Natural killer cell treated with Interleukin-12 subunit alpha and Interleukin-12 subunit beta and Interleukin-15 and Interleukin-18, amount 100 ng/mL, for 72 hours (primary cell): Measurements from ENCODE around the gene DDC. TPM values are rescaled to one million over a fixed set of nuclear protein-coding genes. Genes with fewer than 3 reads are reported as not detected.
"Not testable (repeated sequence)": the region's sequence is repeated elsewhere in the genome, so short reads cannot be mapped to it uniquely, and the experiment has no call there.

Source experiments
- ATAC-seq, 2 donors: fragments of 150-1000 bp; cut with Tn5 transposase in 1 of 2; sonication (Bioruptor Pico), chemical (Tn5 transposase) in 1 of 2; 2 replicates each; pipeline ENCODE4 v1.10.0; 2021
- DNase-seq: peaks from one replicate; pipeline ENCODE4 v3.0.0; 2022; ENCODE audit warnings: low spot score
- H3K27ac Mint-ChIP-seq, 2 donors: 1 replicate in 1 of 2; 2 replicates in 1 of 2; pipeline ENCODE4 v1.8.0; 2022; ENCODE audit warnings: mixed read lengths in 2 of 2, mild to moderate bottlenecking in 1 of 2, moderate library complexity in 1 of 2
- H3K27me3 Mint-ChIP-seq, 2 donors: 1 replicate in 1 of 2; 2 replicates in 1 of 2; pipeline ENCODE4 v1.8.0; 2022; ENCODE audit warnings: mixed read lengths in 2 of 2
- H3K36me3 Mint-ChIP-seq: one replicate; pipeline ENCODE4 v1.8.0; 2022; ENCODE audit warnings: mixed read lengths
- H3K4me1 Mint-ChIP-seq, 2 donors: 1 replicate in 1 of 2; 2 replicates in 1 of 2; pipeline ENCODE4 v1.8.0; 2022; ENCODE audit warnings: low read depth in 2 of 2, mixed read lengths in 2 of 2, mild to moderate bottlenecking in 1 of 2
- H3K4me3 Mint-ChIP-seq: one replicate; pipeline ENCODE4 v1.8.0; 2022; ENCODE audit warnings: mixed read lengths
- H3K9me3 Mint-ChIP-seq: 2 replicates; pipeline ENCODE4 v1.8.0; 2022; ENCODE audit warnings: mixed read lengths
- total RNA-seq, 2 donors: library from RNA; stranded (reverse); gene quantifications; one replicate each; pipeline ENCODE4 v1.2.3, GENCODE V29; 2022

Gene DDC
- total RNA-seq, 2 donors from 2014 or later, result not detected

DNA sequence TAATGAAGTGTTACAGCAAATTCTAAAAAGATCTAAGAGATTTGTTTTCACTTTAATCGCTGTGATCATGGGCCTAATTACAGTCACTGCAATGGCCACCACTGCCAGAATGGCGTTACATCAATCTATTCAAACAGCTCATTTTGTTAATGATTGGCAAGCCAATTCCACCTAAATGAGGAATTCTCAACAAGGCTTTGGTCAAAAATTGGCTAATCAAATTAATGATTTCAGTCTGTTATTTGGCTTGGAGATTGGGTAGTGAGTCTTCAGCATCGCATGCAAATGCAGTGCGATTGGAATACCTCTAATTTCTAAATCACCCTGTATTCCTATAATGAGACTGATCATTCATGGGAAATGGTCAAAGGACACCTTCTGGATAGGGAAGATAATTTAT is 17.1 kb upstream of the DDC start:
- not testable (repeated sequence) for H3K4me1 Mint-ChIP-seq, ATAC-seq, H3K9me3 Mint-ChIP-seq, DNase-seq, H3K4me3 Mint-ChIP-seq, H3K27ac Mint-ChIP-seq
- peaks cover 12% of the 10 kb centered on the region for H3K36me3 Mint-ChIP-seq
- H3K27me3 Mint-ChIP-seq, result peaks cover 9 to 17% of the 10 kb centered on the region in 2 donors

DNA sequence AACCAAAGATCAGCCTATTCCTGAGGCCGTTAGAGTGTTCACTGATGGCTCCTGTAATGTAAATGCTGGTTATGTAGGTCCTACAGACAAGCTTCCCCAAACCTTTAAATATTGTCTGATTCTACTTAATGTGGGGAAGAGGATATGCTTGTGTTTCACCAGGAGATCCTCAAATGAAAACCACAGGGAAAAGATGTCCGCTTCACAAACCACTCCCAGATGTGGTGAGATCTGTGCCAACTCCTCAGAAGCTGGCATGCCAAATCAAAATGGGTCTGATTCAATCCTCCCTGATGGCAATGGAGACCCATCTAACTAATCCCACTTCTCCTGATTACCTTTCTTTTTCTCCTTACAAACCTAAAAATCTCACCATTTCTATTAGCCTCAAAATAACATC is 15.5 kb upstream of the DDC start:
- DNase-seq, ATAC-seq, H3K4me1 Mint-ChIP-seq, H3K9me3 Mint-ChIP-seq, H3K4me3 Mint-ChIP-seq, H3K27ac Mint-ChIP-seq: not testable (repeated sequence)
- Mint-ChIP-seq H3K27me3 (peaks cover 11 to 18% of the 10 kb centered on the region in 2 donors), H3K36me3 (peaks cover 12% of the 10 kb centered on the region)

DNA sequence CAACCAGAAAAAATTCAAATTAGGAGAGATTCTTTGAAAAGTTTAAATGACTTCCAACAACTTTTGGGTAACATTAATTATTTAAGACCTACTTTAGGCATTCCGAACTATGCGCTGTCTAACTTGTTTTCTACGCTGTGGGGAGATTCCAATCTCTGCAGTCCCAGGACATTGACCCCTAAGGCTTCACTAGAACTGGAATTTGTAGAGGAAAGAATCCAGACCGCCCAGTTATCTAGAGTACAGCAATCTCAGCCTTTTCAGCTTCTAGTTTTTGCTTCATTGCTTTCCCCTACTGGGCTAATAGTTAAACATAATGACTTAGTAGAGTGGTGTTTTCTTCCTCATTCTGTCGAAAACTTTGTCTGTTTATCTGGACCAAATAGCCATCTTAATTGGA is 14.9 kb upstream of the DDC start:
- Mint-ChIP-seq H3K36me3 (peaks cover 12% of the 10 kb centered on the region), H3K9me3 (no peaks in the 10 kb centered on the region)
- no peak for ATAC-seq

GRCh38 chr7:50578105-50578504 is 12.9 kb upstream of the DDC start:
- not testable (repeated sequence) for H3K4me1 Mint-ChIP-seq, DNase-seq, H3K9me3 Mint-ChIP-seq, H3K36me3 Mint-ChIP-seq, ATAC-seq, H3K4me3 Mint-ChIP-seq, H3K27ac Mint-ChIP-seq
- H3K27me3 Mint-ChIP-seq, result peaks cover 18 to 42% of the 10 kb centered on the region in 2 donors

More for the DNA sequence above, 14.9 kb upstream of the DDC start:
- Mint-ChIP-seq H3K4me3 (no peak overlapping the region), H3K27ac (no peak overlapping the region), H3K27me3 (peaks cover 16 to 24% of the 10 kb centered on the region in 2 donors), H3K4me1 (no peaks in the 10 kb centered on the region)
- DNase-seq, result no peak

DNA sequence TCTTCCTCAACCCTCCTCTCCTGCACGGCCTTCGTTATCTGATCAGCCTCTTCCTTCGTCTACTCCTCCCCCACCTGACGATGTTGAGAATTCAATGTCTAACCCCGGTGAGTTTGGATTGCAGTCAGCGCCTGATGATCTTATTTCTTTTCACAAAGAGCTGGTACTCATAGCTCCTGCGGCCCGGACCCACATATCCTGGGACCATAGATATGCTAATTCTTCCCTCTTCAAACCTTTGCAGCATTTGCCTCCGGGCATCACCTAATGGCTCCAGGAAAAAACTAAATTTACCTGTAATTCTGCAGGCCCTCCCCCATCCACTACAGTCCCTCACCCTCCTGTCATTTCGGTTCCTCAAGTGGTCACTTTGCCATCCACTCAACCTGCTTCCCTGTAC is 12.4 kb upstream of the DDC start:
- H3K27me3 Mint-ChIP-seq, result peaks cover 18 to 42% of the 10 kb centered on the region in 2 donors
- no peak overlapping the region for H3K27ac Mint-ChIP-seq
- H3K4me3 Mint-ChIP-seq, result no peak overlapping the region
- no peak for ATAC-seq
- no peaks in the 10 kb centered on the region for H3K4me1 Mint-ChIP-seq
- H3K36me3 Mint-ChIP-seq, result peaks cover 3% of the 10 kb centered on the region
- H3K9me3 Mint-ChIP-seq, result no peaks in the 10 kb centered on the region
- no peak for DNase-seq

- not testable (repeated sequence) for H3K27ac Mint-ChIP-seq, H3K9me3 Mint-ChIP-seq, DNase-seq, H3K36me3 Mint-ChIP-seq, ATAC-seq, H3K4me1 Mint-ChIP-seq, H3K4me3 Mint-ChIP-seq
- peaks cover 18 to 42% of the 10 kb centered on the region in 2 donors for H3K27me3 Mint-ChIP-seq
Measured at GRCh38 chr7:50576388-50576787, 11.2 kb upstream of the DDC start.

- peaks cover 5 to 23% of the 10 kb centered on the region in 2 donors for H3K27me3 Mint-ChIP-seq
- no peak overlapping the region for H3K4me3 Mint-ChIP-seq
- H3K36me3 Mint-ChIP-seq, result no peaks in the 10 kb centered on the region
- no peaks in the 10 kb centered on the region for H3K9me3 Mint-ChIP-seq
- DNase-seq (no peak), ATAC-seq (peak in 1 of 2 donors; percentile 36)
- no peak overlapping the region for H3K27ac Mint-ChIP-seq
- no peaks in the 10 kb centered on the region for H3K4me1 Mint-ChIP-seq
Measured at GRCh38 chr7:50567715-50568261, 2.6 kb upstream of the DDC start.

DNA sequence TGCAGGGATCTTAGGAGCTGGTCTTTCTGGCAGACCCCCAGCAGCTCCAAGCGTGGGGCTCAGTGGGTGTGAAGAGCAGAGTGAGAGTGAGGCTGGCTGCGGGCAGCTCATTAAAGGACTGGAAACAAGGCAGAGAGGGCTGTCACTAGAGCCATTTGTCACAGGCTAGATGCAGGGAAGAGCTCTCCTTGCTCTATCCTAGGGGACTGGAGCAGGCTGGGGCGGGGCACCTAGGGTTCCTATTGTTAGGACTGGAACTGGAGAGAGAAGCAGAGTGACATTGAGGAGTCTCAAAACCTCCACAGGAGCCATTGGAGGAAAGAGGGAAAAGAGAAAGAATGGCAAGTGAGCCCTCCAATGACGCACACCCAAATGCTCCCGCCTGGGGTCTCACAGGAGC is 772 bp upstream of the DDC start:
- peak in 1 of 2 donors; percentile 46 for ATAC-seq
- H3K4me1 Mint-ChIP-seq, result no peaks in the 10 kb centered on the region
- no peaks in the 10 kb centered on the region for H3K9me3 Mint-ChIP-seq

GRCh38 chr7:50565559-50565916 is 333 bp upstream of the DDC start:
- Mint-ChIP-seq H3K4me3 (no peak overlapping the region), H3K27ac (no peak overlapping the region), H3K27me3 (peaks cover 5 to 23% of the 10 kb centered on the region in 2 donors), H3K9me3 (no peaks in the 10 kb centered on the region), H3K36me3 (no peaks in the 10 kb centered on the region), H3K4me1 (no peaks in the 10 kb centered on the region)
- no peak for ATAC-seq
- DNase-seq, result no peak

More for the DNA sequence above, 772 bp upstream of the DDC start:
- no peaks in the 10 kb centered on the region for H3K36me3 Mint-ChIP-seq
- peaks cover 5 to 23% of the 10 kb centered on the region in 2 donors for H3K27me3 Mint-ChIP-seq
- no peak overlapping the region for H3K4me3 Mint-ChIP-seq
- DNase-seq, result no peak
- no peak overlapping the region for H3K27ac Mint-ChIP-seq

DNA sequence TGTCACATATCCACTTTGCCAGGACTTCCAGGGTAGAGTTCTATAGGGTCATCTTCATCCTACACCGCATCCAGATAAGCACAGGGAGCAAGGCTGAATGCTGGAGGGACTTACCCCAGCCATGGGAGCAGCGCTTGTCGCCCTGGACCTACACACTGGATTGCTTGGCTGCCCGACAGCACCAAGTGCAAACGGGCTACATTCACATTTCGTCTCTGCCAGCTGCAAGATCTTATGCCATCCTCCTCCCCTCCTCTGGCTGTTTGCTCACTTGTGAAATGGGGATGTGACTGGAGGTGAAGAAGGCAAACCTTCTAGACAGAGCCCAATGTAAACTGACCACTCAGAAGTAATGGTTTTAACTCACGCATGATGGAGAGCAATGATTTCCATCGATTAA is 1.0 kb downstream of the DDC start:
- no peak overlapping the region for H3K27ac Mint-ChIP-seq
- H3K4me3 Mint-ChIP-seq, result no peak overlapping the region
- no peaks in the 10 kb centered on the region for H3K4me1 Mint-ChIP-seq
- ATAC-seq (no peak), DNase-seq (no peak)
- H3K9me3 Mint-ChIP-seq, result no peaks in the 10 kb centered on the region
- no peaks in the 10 kb centered on the region for H3K36me3 Mint-ChIP-seq
- H3K27me3 Mint-ChIP-seq, result peaks cover 4 to 24% of the 10 kb centered on the region in 2 donors

GRCh38 chr7:50562136-50562535 is 3.1 kb downstream of the DDC start:
- no peaks in the 10 kb centered on the region for H3K4me1 Mint-ChIP-seq
- no peaks in the 10 kb centered on the region for H3K9me3 Mint-ChIP-seq
- H3K27me3 Mint-ChIP-seq, result peaks cover 9 to 37% of the 10 kb centered on the region in 2 donors

DNA sequence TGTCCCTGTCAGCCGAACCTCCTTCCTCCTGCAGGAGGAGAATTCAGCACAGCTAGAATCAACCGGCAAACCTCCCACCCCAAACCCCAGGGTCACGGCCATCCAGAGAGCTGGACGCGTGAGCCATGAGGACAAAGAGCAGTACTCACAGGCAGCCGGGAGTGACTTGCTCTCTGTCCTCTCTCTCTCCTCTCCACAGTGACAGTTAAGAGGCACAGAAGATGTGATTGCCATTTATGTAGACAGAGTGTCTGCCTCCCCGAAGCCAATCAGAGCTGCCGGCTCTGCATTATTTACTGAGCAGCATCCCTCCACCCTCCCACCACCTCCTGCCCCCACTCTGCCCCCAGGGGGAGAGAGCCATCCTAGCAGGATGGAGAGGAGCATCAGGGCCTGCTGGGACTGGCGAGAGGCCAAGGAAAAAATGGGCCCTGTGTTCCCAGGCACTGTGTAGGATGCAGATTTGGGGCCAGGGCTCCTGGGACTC is 4.3 kb downstream of the DDC start:
- H3K4me3 Mint-ChIP-seq, result no peak overlapping the region
- no peaks in the 10 kb centered on the region for H3K36me3 Mint-ChIP-seq
- no peaks in the 10 kb centered on the region for H3K4me1 Mint-ChIP-seq
- H3K9me3 Mint-ChIP-seq, result no peaks in the 10 kb centered on the region
- no peak overlapping the region for H3K27ac Mint-ChIP-seq
- H3K27me3 Mint-ChIP-seq, result peaks cover 9 to 39% of the 10 kb centered on the region in 2 donors
- ATAC-seq, result no peak
- no peak for DNase-seq

More at GRCh38 chr7:50562136-50562535, 3.1 kb downstream of the DDC start:
- ATAC-seq (no peak), DNase-seq (no peak)
- no peak overlapping the region for H3K27ac Mint-ChIP-seq
- H3K36me3 Mint-ChIP-seq, result no peaks in the 10 kb centered on the region
- H3K4me3 Mint-ChIP-seq, result no peak overlapping the region

DNA sequence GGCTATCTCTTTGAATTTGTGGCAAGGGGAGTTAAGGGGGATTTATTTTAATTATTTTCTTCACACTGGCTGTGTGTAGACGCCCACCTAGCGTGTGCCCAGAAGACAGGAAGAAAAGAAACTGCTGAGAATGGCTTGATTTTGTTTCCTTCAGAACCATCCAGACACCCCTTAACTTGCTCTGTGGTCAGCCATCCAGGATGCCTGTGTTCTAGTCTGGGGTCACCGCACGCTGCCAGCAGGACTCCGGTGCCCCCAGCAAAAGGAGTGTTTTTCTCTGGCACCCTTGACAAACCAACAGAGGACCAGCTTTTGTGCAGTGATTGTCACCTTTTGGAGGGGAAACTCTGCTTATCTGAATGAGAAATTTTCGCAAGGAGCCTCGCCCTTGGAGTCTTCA is 5.3 kb downstream of the DDC start:
- no peak overlapping the region for H3K4me3 Mint-ChIP-seq
- no peaks in the 10 kb centered on the region for H3K36me3 Mint-ChIP-seq
- no peak for DNase-seq
- H3K4me1 Mint-ChIP-seq, result no peaks in the 10 kb centered on the region
- no peak overlapping the region for H3K27ac Mint-ChIP-seq
- peaks cover 9 to 38% of the 10 kb centered on the region in 2 donors for H3K27me3 Mint-ChIP-seq
- no peaks in the 10 kb centered on the region for H3K9me3 Mint-ChIP-seq
- no peak for ATAC-seq

DNA sequence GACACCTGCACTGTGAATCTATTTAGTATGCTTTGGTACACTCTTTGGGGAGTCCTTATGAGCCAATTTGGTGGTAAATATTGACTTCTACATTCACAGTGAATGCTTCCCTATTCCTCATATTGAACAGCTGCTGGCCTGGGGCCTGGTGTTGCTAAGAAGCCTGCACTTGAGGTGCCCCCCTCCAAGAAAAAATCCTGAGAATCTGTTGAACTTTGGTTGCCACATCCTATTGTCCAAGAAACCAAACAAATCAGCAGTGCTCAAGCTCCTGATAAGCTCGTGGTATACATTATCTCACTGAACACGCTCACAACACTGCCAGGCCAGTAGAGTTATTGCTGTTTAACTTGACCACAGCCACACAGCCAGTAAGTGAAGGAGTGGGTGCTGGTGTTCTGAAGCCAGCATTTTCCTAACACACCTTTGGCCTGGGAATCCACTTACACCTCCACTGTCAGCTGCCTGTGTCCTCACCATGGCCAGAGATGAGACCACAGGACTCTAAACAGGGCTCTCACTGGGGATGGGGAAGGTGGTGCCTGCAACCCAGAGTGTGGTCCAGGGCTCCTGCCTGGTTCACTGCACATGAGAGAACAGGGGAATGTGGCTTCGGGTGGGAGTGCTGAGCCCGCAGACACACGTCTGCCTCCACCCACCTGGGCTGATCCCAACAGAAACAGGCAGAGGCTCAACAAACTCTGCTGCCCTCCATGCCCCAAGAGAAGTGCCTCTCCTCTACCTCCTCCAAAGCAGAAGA is 6.7 kb downstream of the DDC start:
- no peak for ATAC-seq
- no peaks in the 10 kb centered on the region for H3K36me3 Mint-ChIP-seq
- H3K4me3 Mint-ChIP-seq, result no peak overlapping the region
- no peaks in the 10 kb centered on the region for H3K4me1 Mint-ChIP-seq
- peaks cover 10 to 27% of the 10 kb centered on the region in 2 donors for H3K27me3 Mint-ChIP-seq
- H3K9me3 Mint-ChIP-seq, result no peaks in the 10 kb centered on the region
- no peak overlapping the region for H3K27ac Mint-ChIP-seq
- DNase-seq, result no peak
